Mucosa of stomach (tissue), 1 donor: ENCODE data around the gene NTRK1.
"Not testable (repeated sequence)": the region's sequence is repeated elsewhere in the genome, so short reads cannot be mapped to it uniquely, and the experiment has no call there.

Experiments used
- H3K27me3 ChIP-seq: one replicate; pipeline ENCODE4 v1.7.0; 2013; ENCODE audit warnings: mild to moderate bottlenecking, low read length; ENCODE audit not compliant: control insufficient read depth, insufficient read depth
- H3K36me3 ChIP-seq: one replicate; pipeline ENCODE4 v1.7.0; 2013; ENCODE audit warnings: low read length; ENCODE audit not compliant: control insufficient read depth, insufficient read depth
- H3K4me1 ChIP-seq: one replicate; pipeline ENCODE4 v1.7.0; 2013; ENCODE audit warnings: mild to moderate bottlenecking, low read length; ENCODE audit not compliant: control insufficient read depth, insufficient read depth
- H3K4me3 ChIP-seq: one replicate; pipeline ENCODE4 v1.7.0; 2013; ENCODE audit warnings: low read length
- H3K9ac ChIP-seq: one replicate; pipeline ENCODE4 v1.7.0; 2013; ENCODE audit warnings: mild to moderate bottlenecking, low read length, moderate library complexity
- H3K9me3 ChIP-seq: one replicate; pipeline ENCODE4 v1.7.0; 2013; ENCODE audit warnings: mild to moderate bottlenecking, low read length, moderate library complexity; ENCODE audit not compliant: control insufficient read depth
- donor health status: Pancreatic carcinoma.

Gene NTRK1

DNA sequence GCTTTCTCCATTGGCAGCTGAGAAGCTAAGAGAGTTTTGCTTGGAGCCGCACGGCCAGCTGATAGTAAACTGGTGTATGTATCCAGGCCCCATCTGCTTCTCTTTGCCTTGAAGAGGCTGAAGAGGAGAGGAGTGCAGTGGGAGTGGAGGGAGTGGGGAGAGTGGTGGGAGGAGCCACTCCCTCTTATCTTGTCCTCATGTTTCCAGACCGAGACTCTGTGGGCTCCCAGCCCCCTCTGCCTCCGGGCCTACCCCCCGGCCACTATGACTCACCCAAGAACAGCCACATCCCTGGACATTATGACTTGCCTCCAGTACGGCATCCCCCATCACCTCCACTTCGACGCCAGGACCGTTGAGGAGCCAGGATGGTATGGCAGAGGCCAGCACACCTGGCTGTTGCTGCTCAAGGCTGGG, 53.8 kb downstream of the NTRK1 start:
- H3K36me3 ChIP-seq = no peaks in the 10 kb centered on the region
- H3K27me3 ChIP-seq = peaks cover 12% of the 10 kb centered on the region

DNA sequence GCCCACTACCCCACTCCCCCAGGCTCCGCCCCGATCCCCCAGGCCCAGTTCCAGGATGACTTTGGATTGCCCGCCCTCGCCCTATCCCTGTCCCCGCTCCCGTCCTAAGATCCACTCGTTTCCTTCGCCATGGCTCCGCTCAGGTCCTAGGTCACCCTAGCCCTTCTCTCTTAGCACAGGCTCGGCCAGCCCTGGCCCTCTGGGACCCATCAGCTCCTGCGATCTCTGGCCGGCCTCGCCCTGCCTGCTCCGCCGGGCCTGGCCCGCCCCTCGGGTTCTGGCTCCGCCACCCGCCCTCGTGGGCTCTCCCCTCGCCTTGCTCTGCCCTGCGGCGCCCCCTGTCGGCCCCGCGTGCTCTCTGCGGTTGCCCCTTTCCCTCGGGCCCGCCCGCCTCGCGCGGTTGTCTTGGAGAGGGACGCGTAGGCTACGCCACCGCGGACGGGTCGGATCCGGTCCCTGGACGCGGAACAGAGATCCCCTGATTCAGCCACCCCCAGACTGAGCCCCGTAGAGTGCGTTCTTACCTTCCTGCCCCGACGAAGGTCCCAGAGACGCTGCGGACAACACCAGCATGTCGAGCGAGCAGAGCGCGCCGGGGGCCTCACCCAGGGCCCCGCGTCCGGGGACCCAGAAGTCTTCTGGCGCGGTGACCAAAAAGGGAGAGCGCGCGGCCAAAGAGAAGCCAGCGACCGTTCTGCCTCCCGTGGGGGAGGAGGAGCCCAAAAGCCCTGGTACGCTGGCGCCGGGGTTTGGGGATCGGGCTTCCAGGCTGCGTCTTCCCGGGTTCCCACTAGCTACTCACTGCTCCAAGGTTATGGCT, 59.8 kb downstream of the NTRK1 start, which contains the start of gene LRRC71:
Gene LRRC71 (plus strand): TSS at position 400 of the 820 bp plus-strand sequence. CDS start 172 bp downstream, at position 572.
- peaks cover 64% of the 10 kb centered on the region for H3K27me3 ChIP-seq
- H3K36me3 ChIP-seq = no peaks in the 10 kb centered on the region
- H3K9ac ChIP-seq = no peak within 1 kb of the TSS
- peaks cover 13% of the 10 kb centered on the region for H3K4me1 ChIP-seq
- H3K9me3 ChIP-seq = no peaks in the 10 kb centered on the region
- H3K4me3 ChIP-seq = no peak within 1 kb of the TSS

More for the DNA sequence above, 53.8 kb downstream of the NTRK1 start:
- Histone ChIP-seq H3K9me3 (no peaks in the 10 kb centered on the region), H3K4me1 (no peaks in the 10 kb centered on the region), H3K4me3 (no peak overlapping the region), H3K9ac (no peak overlapping the region)

DNA sequence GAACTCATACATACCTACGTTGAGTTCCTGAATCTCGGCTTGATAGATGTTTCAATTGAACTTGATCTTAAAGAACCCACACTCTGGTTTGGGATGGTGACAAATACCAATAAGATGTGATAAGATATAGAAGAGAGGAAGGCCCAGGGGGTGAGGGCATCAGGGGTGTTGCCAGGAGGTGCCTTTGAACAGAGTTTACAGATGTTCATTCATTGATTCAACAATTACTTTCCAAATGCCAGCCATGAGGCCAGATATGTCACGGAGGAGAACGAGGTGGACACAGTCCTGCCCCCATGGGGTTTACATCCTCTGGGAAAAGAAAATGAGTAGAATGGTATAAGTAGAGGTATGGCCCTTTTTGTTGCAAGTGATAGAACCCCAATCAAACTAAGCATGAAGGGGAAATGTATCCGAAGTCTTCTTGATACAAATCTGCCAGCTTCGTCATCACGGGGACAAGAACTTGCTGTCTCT, 60.4 kb downstream of the NTRK1 start:
- no peak overlapping the region for H3K4me3 ChIP-seq
- peaks cover 13% of the 10 kb centered on the region for H3K4me1 ChIP-seq
- peaks cover 69% of the 10 kb centered on the region for H3K27me3 ChIP-seq
- H3K36me3 ChIP-seq = no peaks in the 10 kb centered on the region
- H3K9me3 ChIP-seq = no peaks in the 10 kb centered on the region
- H3K9ac ChIP-seq = no peak overlapping the region

DNA sequence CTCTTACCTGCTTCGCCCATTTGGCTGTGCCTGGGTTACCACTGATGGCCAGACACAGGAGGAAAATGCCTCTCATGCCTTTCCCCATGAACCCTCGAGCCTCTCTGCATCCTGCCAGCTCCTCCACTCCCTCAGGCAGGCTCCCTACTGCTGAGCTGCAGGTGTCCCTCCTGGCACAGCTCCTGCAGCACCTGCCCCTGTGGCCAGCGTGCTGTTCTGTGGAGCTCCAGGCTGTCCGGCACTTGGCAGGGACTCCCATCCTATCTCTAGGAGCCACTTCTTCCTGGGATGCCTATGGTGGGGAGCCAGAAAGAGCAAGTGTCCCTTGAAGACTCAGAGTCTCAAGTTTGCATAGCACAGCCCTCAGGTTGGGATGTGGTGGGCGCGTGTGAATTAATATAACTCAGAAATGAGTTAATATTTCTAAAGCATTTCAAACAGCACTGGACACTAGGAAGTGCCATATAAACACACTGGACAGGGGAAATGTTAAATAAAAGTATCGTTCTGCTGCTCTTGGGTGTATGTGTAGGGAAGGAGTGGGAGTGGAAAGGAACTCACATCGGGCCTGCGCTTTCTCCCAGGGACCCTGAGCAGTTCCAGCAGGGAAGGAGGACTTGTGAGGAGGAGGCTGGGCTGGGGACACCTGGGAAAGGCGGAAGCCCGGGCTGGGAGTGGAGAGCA, 62.5 kb downstream of the NTRK1 start:
- Histone ChIP-seq H3K9me3 (no peaks in the 10 kb centered on the region), H3K4me3 (no peak overlapping the region), H3K27me3 (peaks cover 85% of the 10 kb centered on the region), H3K9ac (no peak overlapping the region), H3K36me3 (no peaks in the 10 kb centered on the region), H3K4me1 (peaks cover 20% of the 10 kb centered on the region)

DNA sequence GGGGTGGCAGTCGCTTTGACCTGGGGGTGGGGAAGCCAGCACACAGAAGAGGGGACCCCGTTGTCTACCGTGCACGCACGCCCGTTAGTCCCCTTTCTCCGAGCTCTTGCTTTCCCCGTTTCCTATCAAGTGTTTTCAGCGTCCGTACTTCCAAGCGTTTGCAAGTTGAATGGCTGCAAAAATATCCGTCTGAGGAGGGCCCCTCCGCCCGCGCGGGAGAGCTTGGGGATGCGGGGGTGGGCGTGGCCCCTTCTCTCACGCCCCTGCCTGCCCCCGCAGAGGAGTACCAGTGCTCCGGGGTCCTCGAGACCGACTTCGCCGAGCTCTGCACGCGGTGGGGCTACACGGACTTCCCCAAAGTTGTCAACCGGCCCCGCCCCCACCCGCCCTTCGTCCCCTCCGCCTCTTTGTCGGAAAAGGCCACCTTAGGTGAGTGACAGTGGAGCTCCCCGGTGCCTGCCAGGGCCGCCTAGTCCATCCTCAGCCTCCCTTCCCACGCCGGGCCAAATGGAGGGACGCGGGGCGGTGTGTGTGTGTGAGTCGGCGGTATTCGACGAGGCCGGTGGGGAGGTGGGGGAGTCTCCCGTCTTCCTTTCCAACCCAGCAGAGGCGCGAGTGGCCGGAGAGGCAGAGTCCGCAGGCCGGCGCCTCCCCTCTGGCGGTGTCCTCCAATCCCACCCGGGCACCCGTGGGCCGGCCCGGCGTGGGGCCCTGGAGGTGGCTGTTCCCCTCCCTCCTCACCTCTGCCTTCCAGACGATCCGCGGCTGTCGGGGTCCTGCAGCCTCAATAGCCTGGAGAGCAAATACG, 63.2 kb downstream of the NTRK1 start:
- peaks cover 92% of the 10 kb centered on the region for H3K27me3 ChIP-seq
- H3K4me3 ChIP-seq = no peak overlapping the region
- H3K9me3 ChIP-seq = no peaks in the 10 kb centered on the region
- H3K9ac ChIP-seq = no peak overlapping the region
- H3K36me3 ChIP-seq = no peaks in the 10 kb centered on the region
- H3K4me1 ChIP-seq = peaks cover 20% of the 10 kb centered on the region

DNA sequence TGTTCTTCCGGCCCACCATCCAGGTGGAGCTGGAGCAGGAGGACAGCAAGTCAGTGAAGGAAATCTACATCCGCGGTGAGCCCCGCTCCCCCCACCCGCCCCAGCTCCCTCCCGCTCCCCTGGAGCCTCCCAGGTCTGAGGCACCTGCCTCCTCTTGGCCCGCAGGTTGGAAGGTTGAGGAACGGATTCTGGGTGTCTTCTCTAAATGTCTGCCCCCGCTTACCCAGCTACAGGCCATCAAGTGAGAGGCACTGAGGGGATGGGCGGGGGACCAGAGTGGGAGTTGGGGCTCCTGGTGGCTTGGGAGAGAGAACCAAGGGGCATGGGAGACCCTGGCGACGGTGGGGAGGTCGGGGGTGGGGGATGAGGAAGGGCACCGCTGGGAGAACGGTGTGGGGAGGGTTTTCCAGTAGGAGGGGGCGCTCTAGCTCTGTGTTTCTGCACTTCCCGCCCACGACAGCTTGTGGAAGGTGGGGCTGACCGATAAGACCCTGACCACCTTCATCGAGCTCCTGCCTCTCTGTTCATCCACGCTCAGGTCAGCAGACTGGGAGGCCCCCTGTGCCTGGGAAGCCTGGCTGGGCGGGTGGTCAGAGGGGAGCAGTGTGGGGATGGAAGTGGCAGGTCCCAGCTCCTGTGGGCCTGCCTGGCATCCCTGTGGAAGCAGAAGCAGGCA, 64.0 kb downstream of the NTRK1 start:
- no peaks in the 10 kb centered on the region for H3K36me3 ChIP-seq

DNA sequence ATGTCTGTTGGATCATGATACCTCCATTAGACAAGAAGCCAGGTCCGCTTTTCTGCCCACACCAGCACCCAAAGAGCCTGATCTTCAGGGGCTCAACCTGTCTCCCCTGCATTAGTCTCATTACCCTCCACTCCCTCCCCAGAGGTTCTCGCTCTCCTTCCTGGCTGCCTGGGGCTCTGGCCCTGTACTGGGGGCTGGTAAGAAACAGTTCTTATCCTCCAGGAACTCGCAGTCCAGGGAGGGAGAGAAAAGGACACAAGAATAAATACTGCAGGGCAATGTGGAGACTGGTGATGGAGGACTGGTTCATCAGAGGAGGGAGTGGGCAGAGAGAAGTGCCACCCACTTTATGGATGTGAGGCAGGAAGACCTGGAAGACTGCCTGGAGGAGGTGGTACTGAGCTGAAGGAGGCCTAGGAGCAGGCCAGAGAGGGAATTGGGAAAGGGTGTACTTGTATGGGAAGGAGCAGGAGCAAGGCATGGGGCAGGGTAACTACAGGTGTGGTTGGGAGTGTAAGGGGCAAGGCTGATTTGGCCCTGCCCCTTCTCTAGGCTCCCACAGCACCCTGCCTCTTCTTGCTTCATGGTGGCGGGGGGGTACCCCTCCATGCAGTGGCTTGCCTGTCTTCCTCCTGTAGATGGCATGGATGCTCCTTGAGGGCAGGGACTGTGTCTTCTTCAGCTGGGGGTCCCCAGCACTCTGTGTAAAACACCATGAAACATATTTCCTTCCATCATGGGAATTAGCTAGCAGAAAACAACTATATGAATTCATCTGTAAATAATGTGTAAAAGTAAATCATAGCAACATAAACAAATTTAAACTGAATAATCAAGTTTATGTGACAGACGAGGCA, 64.7 kb downstream of the NTRK1 start:
- Histone ChIP-seq H3K27me3 (peaks cover 95% of the 10 kb centered on the region), H3K4me1 (peaks cover 15% of the 10 kb centered on the region), H3K36me3 (no peaks in the 10 kb centered on the region), H3K4me3 (no peak overlapping the region), H3K9ac (no peak overlapping the region), H3K9me3 (no peaks in the 10 kb centered on the region)

More for the DNA sequence above, 64.0 kb downstream of the NTRK1 start:
- Histone ChIP-seq H3K4me1 (peaks cover 20% of the 10 kb centered on the region), H3K9ac (no peak overlapping the region), H3K9me3 (no peaks in the 10 kb centered on the region), H3K27me3 (peaks cover 98% of the 10 kb centered on the region), H3K4me3 (no peak overlapping the region)

DNA sequence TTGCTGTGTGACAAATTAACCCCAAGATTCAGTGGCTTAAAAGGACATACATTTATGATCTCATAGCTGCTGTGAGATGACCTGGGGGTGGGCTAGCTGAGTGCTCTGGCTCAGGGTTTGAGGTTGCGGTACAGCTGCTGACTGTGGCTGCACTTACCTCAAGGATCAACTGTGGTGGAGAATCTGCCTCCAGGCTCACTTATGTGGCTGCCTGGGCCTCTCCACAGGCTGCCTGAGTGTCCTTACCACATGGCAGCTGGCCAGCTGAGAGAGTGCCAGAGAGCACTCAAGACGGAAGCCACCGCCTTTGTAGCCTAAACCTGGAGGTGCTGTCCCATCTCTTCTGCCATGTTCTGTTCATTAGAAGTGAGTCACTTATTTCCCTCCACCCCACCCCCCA, 65.5 kb downstream of the NTRK1 start:
- Histone ChIP-seq H3K27me3 (peaks cover 88% of the 10 kb centered on the region), H3K4me3 (no peak overlapping the region), H3K9ac (no peak overlapping the region), H3K4me1 (peaks cover 14% of the 10 kb centered on the region), H3K36me3 (no peaks in the 10 kb centered on the region), H3K9me3 (no peaks in the 10 kb centered on the region)

DNA sequence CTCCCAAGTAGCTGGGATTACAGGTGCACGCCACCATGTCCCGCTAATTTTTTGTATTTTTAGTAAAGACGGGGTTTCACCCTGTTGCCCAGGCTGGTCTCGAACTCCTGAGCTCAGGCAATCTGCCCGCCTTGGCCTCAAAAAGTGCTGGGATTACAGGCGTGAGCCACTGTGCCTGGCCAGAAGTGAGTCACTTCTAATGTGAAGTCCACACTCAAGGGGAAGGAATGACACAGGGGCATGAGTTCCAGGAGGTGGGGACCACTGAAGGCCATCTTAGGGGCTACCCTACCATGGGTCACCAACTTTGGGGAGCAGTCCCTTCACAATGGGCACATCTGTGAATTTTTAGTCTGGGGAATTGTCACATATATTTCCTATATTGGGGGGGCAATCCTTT, 66.0 kb downstream of the NTRK1 start:
- H3K27me3 ChIP-seq = peaks cover 83% of the 10 kb centered on the region

DNA sequence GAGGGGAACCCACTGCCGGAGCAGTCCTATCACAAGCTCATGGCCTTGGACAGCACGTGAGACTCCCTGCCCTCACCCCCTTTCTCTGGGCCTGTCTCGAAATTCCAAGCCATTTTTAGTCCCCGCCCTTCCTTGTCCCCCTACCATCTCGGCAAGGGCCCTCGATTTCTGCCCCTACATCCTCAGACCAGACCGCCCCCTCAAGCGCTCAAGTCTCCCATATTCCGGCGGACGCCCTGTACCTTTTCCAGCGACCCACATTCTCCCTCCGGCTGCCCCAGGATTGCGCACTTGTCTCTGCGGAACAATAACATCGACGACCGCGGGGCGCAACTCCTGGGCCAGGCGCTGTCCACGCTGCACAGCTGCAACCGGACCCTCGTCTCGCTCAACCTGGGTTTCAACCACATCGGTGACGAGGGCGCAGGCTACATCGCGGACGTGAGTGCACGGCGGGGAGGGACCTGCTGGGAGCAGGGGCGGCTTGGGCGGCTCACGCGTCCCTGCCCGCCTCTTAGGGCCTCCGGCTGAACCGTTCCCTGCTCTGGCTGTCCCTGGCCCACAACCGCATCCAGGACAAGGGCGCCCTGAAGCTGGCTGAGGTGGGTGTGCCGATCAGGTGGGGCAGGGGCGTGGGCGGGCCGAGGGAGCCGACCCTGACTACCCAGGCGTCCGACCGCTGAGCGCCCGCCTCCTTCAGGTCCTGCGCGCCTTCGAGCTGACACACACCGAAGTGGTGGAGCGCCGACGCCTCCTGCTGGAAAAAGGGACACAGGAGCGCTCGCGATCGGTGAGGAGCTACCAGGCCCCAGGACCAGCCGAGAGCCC, 66.8 kb downstream of the NTRK1 start:
- H3K9ac ChIP-seq = no peak overlapping the region
- H3K4me1 ChIP-seq = peaks cover 18% of the 10 kb centered on the region
- H3K36me3 ChIP-seq = no peaks in the 10 kb centered on the region
- peaks cover 76% of the 10 kb centered on the region for H3K27me3 ChIP-seq
- H3K9me3 ChIP-seq = no peaks in the 10 kb centered on the region
- H3K4me3 ChIP-seq = no peak overlapping the region

More for the DNA sequence above, 66.0 kb downstream of the NTRK1 start:
- peaks cover 18% of the 10 kb centered on the region for H3K4me1 ChIP-seq
- H3K4me3 ChIP-seq, H3K36me3 ChIP-seq, H3K9ac ChIP-seq, H3K9me3 ChIP-seq: not testable (repeated sequence)
